Gastroesophageal sphincter (tissue), 4 donors: ENCODE measurements around the gene SLC4A5. TPM values are rescaled to one million over a fixed set of nuclear protein-coding genes. Genes with fewer than 3 reads are reported as not detected.

Experiments
- ATAC-seq: fragments of 150-250 bp; one replicate; pipeline ENCODE4 v1.9.1; 2016; ENCODE audit warnings: mild to moderate bottlenecking, moderate library complexity
- H3K27ac ChIP-seq, 4 donors: fragments of 200-600 bp; sonication (generic) in 3 of 4; 1 replicate in 3 of 4; 2 replicates in 1 of 4; pipeline ENCODE4 v1.5.1; 2016 to 2019
- H3K27me3 ChIP-seq: fragments of 200-600 bp; sonication (generic); one replicate; pipeline ENCODE4 v1.5.1; 2019
- H3K36me3 ChIP-seq, 2 donors: fragments of 200-600 bp; sonication (generic); one replicate each; pipeline ENCODE4 v1.5.1; 2019; ENCODE audit warnings: control low read depth in 1 of 2
- H3K4me1 ChIP-seq, 3 donors: fragments of 200-600 bp; sonication (generic); 1 replicate in 2 of 3; 2 replicates in 1 of 3; pipeline ENCODE4 v1.5.1; 2016 to 2019; ENCODE audit warnings: control low read depth in 2 of 3
- H3K4me3 ChIP-seq, 2 donors: fragments of 200-600 bp; sonication (generic); one replicate each; pipeline ENCODE4 v1.5.1; 2019; ENCODE audit warnings: mild to moderate bottlenecking in 1 of 2, moderate library complexity in 1 of 2
- H3K9me3 ChIP-seq, 3 donors: fragments of 200-600 bp; sonication (generic); one replicate each; pipeline ENCODE4 v1.5.1; 2017 to 2019; ENCODE audit warnings: control low read depth in 2 of 3
- EP300 ChIP-seq: sonication (generic); formaldehyde crosslinking; IDR thresholded peaks from one replicate; pipeline ENCODE4 v1.6.1; 2017; ENCODE audit warnings: antibody characterized with exemption, mild to moderate bottlenecking
- POLR2A ChIP-seq, 2 donors: fragments of 450-650 bp; IDR thresholded peaks; one replicate each; pipeline ENCODE4 v1.6.1; 2017; ENCODE audit warnings: antibody characterized with exemption in 2 of 2, mild to moderate bottlenecking in 2 of 2, moderate library complexity in 1 of 2
- POLR2AphosphoS5 ChIP-seq: sonication (generic); formaldehyde crosslinking; IDR thresholded peaks from one replicate; pipeline ENCODE4 v1.6.1; 2017; ENCODE audit warnings: antibody characterized with exemption
- WGBS, 2 donors: methylation state at CpG; one replicate each; pipeline ENCODE4 v1.1.5; 2018; ENCODE audit warnings: low coverage in 1 of 2; 5-methylcytosine and 5-hydroxymethylcytosine counted together
- total RNA-seq, 4 donors: library from RNA; depleted of rRNA; stranded (reverse); fragments of >200 nt; gene quantifications; one replicate each; pipeline ENCODE4 v1.1.0, GENCODE V29; 2016
- TF ChIP-seq, protein P1 (sequence below), 4 experiments: fragments of 200-600 bp in 2 of 4; fragments of 450-650 bp in 2 of 4; sonication (generic) in 1 of 4; IDR thresholded peaks; one replicate each; pipeline ENCODE4 v1.5.1; 2017 to 2019; ENCODE audit warnings: antibody characterized with exemption in 4 of 4, mild to moderate bottlenecking in 2 of 4, moderate library complexity in 2 of 4

Gene SLC4A5
- total RNA-seq, 4 donors from 2014 or later = 1.8 to 9.4 (median 5.0) TPM

GRCh38 chr2:74259733-74260132 lies 83.5 kb downstream of the SLC4A5 start:
- 93% methylated on average over 3 of the region's 4 CpGs; no CpG with 5 or more reads in 1 of the 2 donors for WGBS, 2 donors

GRCh38 chr2:74259191-74259590 lies 84.0 kb downstream of the SLC4A5 start:
- H3K9me3 ChIP-seq = no peaks in the 10 kb centered on the region
- no peak overlapping the region for H3K27ac ChIP-seq
- peaks cover 0 to 55% of the 10 kb centered on the region in 2 donors for H3K36me3 ChIP-seq
- H3K27me3 ChIP-seq = no peaks in the 10 kb centered on the region
- no peak for ATAC-seq
- 64 to 80% methylated on average over 2 to 3 of the region's 3 CpGs for WGBS, 2 donors
- no peak for TF ChIP-seq EP300
- TF ChIP-seq, protein P1, sequence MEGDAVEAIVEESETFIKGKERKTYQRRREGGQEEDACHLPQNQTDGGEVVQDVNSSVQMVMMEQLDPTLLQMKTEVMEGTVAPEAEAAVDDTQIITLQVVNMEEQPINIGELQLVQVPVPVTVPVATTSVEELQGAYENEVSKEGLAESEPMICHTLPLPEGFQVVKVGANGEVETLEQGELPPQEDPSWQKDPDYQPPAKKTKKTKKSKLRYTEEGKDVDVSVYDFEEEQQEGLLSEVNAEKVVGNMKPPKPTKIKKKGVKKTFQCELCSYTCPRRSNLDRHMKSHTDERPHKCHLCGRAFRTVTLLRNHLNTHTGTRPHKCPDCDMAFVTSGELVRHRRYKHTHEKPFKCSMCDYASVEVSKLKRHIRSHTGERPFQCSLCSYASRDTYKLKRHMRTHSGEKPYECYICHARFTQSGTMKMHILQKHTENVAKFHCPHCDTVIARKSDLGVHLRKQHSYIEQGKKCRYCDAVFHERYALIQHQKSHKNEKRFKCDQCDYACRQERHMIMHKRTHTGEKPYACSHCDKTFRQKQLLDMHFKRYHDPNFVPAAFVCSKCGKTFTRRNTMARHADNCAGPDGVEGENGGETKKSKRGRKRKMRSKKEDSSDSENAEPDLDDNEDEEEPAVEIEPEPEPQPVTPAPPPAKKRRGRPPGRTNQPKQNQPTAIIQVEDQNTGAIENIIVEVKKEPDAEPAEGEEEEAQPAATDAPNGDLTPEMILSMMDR (IDR thresholded peaks at IDR 0.05) = no peak
- H3K4me3 ChIP-seq = no peak overlapping the region
- H3K4me1 ChIP-seq = no peaks in the 10 kb centered on the region

More at GRCh38 chr2:74259733-74260132, 83.5 kb downstream of the SLC4A5 start:
- H3K4me3 ChIP-seq = no peak overlapping the region
- ATAC-seq = no peak
- H3K27ac ChIP-seq = no peak overlapping the region
- TF ChIP-seq EP300 (no peak), POLR2AphosphoS5 (no peak), POLR2A (IDR thresholded peaks at IDR 0.05) (no peak)
- TF ChIP-seq, protein P1 (IDR thresholded peaks at IDR 0.05) = no peak
- peaks cover 0 to 51% of the 10 kb centered on the region in 2 donors for H3K36me3 ChIP-seq
- H3K4me1 ChIP-seq = no peaks in the 10 kb centered on the region
- no peaks in the 10 kb centered on the region for H3K27me3 ChIP-seq
- H3K9me3 ChIP-seq = no peaks in the 10 kb centered on the region

DNA sequence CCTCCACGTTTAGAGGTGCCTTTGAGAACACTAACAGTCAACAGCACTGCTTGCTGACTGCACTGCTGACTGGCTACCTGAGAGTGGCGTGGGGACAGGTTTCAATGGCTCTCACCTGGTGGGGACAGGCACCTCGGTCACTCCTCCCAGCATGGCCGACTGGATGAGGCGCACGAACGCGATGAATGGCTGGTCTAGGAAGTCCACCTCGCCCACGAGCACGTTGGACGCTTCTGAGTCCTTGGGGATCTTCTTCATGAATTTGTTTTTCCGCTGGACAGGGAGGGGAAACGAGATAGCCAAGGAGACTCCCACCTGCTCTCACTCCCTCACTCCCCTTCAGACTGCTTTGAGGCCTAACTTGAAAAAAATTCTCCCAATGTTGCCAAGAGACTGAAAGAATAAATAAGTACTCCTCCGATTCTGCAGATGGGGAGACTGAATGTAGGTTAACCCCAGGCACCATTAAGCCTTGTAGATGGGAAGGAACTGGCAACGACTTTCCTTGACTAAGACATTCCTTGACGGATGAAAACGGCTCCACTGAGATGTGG lies 87.5 kb downstream of the SLC4A5 start:
- no peak for ATAC-seq
- WGBS, 2 donors = 81 to 86% methylated on average over 6 to 17 of the region's 18 CpGs
- no peaks in the 10 kb centered on the region for H3K9me3 ChIP-seq
- H3K4me1 ChIP-seq = no peaks in the 10 kb centered on the region
- no peak overlapping the region for H3K4me3 ChIP-seq
- H3K36me3 ChIP-seq = peaks cover 0 to 51% of the 10 kb centered on the region in 2 donors
- H3K27ac ChIP-seq = no peak overlapping the region
- no peak for TF ChIP-seq POLR2AphosphoS5
- no peak for TF ChIP-seq EP300
- no peak for TF ChIP-seq POLR2A (IDR thresholded peaks at IDR 0.05)
- TF ChIP-seq, protein P1 (IDR thresholded peaks at IDR 0.05) = no peak
- no peaks in the 10 kb centered on the region for H3K27me3 ChIP-seq

DNA sequence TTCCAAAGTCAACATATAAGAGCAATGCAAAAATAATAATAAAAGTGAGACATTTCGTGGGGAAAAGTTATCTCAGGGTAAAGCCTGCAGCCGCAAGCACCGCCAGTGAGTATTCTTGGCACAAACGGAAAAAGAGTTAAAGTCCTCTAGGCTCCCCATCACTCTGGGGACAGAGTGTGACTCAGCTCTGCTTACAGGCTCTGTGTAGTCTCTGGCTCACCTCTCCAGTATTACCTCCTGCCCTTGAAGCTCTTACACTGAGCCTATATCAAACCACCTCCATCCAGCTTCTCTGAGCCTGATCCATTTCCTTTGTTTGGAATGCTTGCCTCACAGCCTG lies 89.3 kb downstream of the SLC4A5 start:
- H3K9me3 ChIP-seq = no peaks in the 10 kb centered on the region
- peaks cover 0 to 45% of the 10 kb centered on the region in 2 donors for H3K36me3 ChIP-seq
- 72 to 89% methylated on average over 4 of the region's 4 CpGs for WGBS, 2 donors
- no peaks in the 10 kb centered on the region for H3K4me1 ChIP-seq
- no peak for ATAC-seq
- no peaks in the 10 kb centered on the region for H3K27me3 ChIP-seq
- H3K27ac ChIP-seq = no peak overlapping the region
- TF ChIP-seq, protein P1 (IDR thresholded peaks at IDR 0.05) = no peak
- no peak for TF ChIP-seq POLR2A (IDR thresholded peaks at IDR 0.05)
- TF ChIP-seq POLR2AphosphoS5 = no peak
- TF ChIP-seq EP300 = no peak
- H3K4me3 ChIP-seq = no peak overlapping the region

DNA sequence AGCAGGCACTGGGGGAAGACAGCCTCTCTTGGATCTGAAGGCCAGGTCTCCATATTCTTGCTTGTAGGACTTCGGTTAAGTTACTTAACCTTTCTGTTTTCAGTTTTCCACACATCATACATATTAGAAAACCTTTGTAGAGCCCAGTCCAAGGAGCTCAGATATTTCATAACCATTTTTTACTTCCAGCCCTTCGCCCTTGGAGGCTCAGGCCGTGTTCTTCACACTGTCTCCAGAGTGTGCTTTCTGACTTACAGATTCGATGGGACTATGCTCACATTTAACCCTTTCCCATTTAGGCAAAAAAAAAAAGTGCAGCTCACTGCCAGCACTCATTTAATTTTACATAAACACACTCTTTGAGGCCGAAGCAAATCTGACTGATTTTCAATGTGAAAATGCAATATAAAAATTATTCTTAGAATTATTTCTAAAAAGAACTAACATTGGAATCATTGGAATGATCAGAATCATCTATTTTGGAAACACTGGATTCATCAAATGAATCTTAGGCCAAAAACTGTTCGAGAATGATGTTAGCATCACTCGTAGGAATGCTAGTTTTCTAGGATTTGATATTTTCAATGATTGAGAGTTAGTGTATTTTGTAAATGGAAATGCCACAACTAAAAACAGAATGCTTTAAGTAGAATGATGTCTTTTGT lies 89.8 kb downstream of the SLC4A5 start:
- no peaks in the 10 kb centered on the region for H3K4me1 ChIP-seq
- H3K27me3 ChIP-seq = no peaks in the 10 kb centered on the region
- H3K36me3 ChIP-seq = peaks cover 0 to 40% of the 10 kb centered on the region in 2 donors
- H3K27ac ChIP-seq = no peak overlapping the region
- WGBS, 2 donors = 64 to 75% methylated on average over 4 to 7 of the region's 7 CpGs
- no peaks in the 10 kb centered on the region for H3K9me3 ChIP-seq
- no peak for TF ChIP-seq POLR2AphosphoS5
- H3K4me3 ChIP-seq = no peak overlapping the region
- no peak for ATAC-seq
